HCT116 (cell line): ENCODE data around the gene KLK5. TPM values are rescaled to one million over a fixed set of nuclear protein-coding genes. Genes with fewer than 3 reads are reported as not detected.

ENCODE experiments used
- ATAC-seq: fragments of 200-7000 bp; cut with Tn5 transposase; 2 replicates; pipeline ENCODE4 v1.9.1; 2020; ENCODE audit warnings: mild to moderate bottlenecking, moderate library complexity
- BruUV-seq: library from RNA; stranded (reverse); fragments of 400-500 nt; replicated peaks from 2 replicates; lab custom pipeline; 2021; lab: Mats Ljungman, UMichigan
- CTCF ChIA-PET: fragments of 300-600 bp; sonication (Branson Sonifier 250); formaldehyde crosslinking; loops from one replicate; lab custom pipeline; 2021; ENCODE audit warnings: antibody characterized with exemption; lab: Charles Lee
- POLR2A ChIA-PET: fragments of 300-600, 350-600 bp; sonication (Branson Sonifier 250); formaldehyde crosslinking; loops from one replicate; lab custom pipeline; 2021; ENCODE audit warnings: antibody characterized with exemption; lab: Charles Lee
- RAD21 ChIA-PET, 2 experiments: fragments of 300-600 bp; sonication (Branson Sonifier 250); formaldehyde crosslinking; loops; one replicate each; lab custom pipeline; 2023; ENCODE audit warnings: low total read pairs in 2 of 2; ENCODE audit not compliant: uncharacterized antibody in 2 of 2, unreplicated experiment in 2 of 2, low non-redundant PET in 1 of 2; lab: Charles Lee
- DNase-seq: peaks from one replicate; pipeline ENCODE4 v3.0.0-alpha.2; 2010; ENCODE audit warnings: low read depth, low spot score
- H2AFZ ChIP-seq: fragments of 200-600 bp; shearing (Covaris generic), sonication (generic); 2 replicates; pipeline ENCODE4 v1.6.1; 2017; ENCODE audit warnings: low read depth, mixed run types, mixed read lengths, antibody characterized with exemption, low read length; ENCODE audit not compliant: poor library complexity, severe bottlenecking
- H3K27ac ChIP-seq: 2 replicates; pipeline ENCODE4 v1.5.1; 2012; ENCODE audit warnings: low read depth, low read length
- H3K27me3 ChIP-seq: fragments of 200-600 bp; sonication (generic); 2 replicates; pipeline ENCODE4 v1.6.1; 2016; ENCODE audit warnings: mixed run types, low read length, mixed read lengths; ENCODE audit not compliant: insufficient read depth
- H3K36me3 ChIP-seq, 2 experiments: fragments of 200-500 bp in 1 of 2; fragments of 200-600 bp in 1 of 2; sonication (Bioruptor generic) in 1 of 2; sonication (generic) in 1 of 2; 2 replicates each; pipeline versions ENCODE4 v1.5.1 to v1.6.1; 2014 to 2016; ENCODE audit warnings: low read length in 2 of 2, inconsistent platforms in 1 of 2, mixed read lengths in 1 of 2, mixed run types in 1 of 2; ENCODE audit not compliant: insufficient read depth in 2 of 2, control insufficient read depth in 1 of 2
- H3K4me1 ChIP-seq, 2 experiments: fragments of 200-600 bp in 1 of 2; sonication (generic) in 1 of 2; 2 replicates each; pipeline versions ENCODE4 v1.5.1 to v1.6.1; 2012 to 2017; ENCODE audit warnings: low read length in 2 of 2, inconsistent platforms in 1 of 2, mild to moderate bottlenecking in 1 of 2, mixed read lengths in 1 of 2, mixed run types in 1 of 2, moderate library complexity in 1 of 2; ENCODE audit not compliant: insufficient read depth in 2 of 2, control insufficient read depth in 1 of 2
- H3K4me2 ChIP-seq: fragments of 200-600 bp; sonication (generic); 2 replicates; pipeline ENCODE4 v1.6.1; 2017; ENCODE audit warnings: mixed run types, low read length, mixed read lengths
- H3K4me3 ChIP-seq, 2 experiments: fragments of 200-600 bp in 1 of 2; sonication (generic) in 1 of 2; replicated peaks in 1 of 2; 2 replicates each; pipeline ENCODE4 v1.5.1; 2011 to 2016; ENCODE audit warnings: low read length in 2 of 2, control low read depth in 1 of 2, low read depth in 1 of 2, mild to moderate bottlenecking in 1 of 2, mixed read lengths in 1 of 2, mixed run types in 1 of 2
- H3K79me2 ChIP-seq: fragments of 200-600 bp; sonication (generic); 2 replicates; pipeline ENCODE4 v1.6.1; 2017; ENCODE audit warnings: mild to moderate bottlenecking, mixed run types, low read length, moderate library complexity, mixed read lengths; ENCODE audit not compliant: insufficient read depth
- H3K9ac ChIP-seq: fragments of 200-600 bp; sonication (generic); 2 replicates; pipeline ENCODE4 v1.6.1; 2016; ENCODE audit warnings: low read length, mixed read lengths
- H3K9me2 ChIP-seq: fragments of 200-600 bp; sonication (generic), shearing (Covaris generic); 2 replicates; pipeline ENCODE4 v1.6.1; 2017; ENCODE audit warnings: mixed run types, mild to moderate bottlenecking, moderate library complexity; ENCODE audit not compliant: insufficient read depth
- H3K9me3 ChIP-seq, 2 experiments: fragments of 200-500 bp in 1 of 2; fragments of 200-600 bp in 1 of 2; sonication (Bioruptor generic) in 1 of 2; sonication (generic) in 1 of 2; 2 replicates each; pipeline ENCODE4 v1.6.1; 2014 to 2017; ENCODE audit warnings: low read length in 2 of 2, mixed read lengths in 2 of 2, inconsistent platforms in 1 of 2, low read depth in 1 of 2, mild to moderate bottlenecking in 1 of 2, mixed run types in 1 of 2, moderate library complexity in 1 of 2; ENCODE audit not compliant: control insufficient read depth in 1 of 2, insufficient read depth in 1 of 2
- H4K20me1 ChIP-seq: fragments of 200-600 bp; sonication (generic), shearing (Covaris generic); 2 replicates; pipeline ENCODE4 v1.6.1; 2017; ENCODE audit warnings: mixed run types, mild to moderate bottlenecking, moderate library complexity; ENCODE audit not compliant: insufficient read depth
- ELF1 ChIP-seq: IDR thresholded peaks from 2 replicates; pipeline ENCODE4 v1.6.1; 2012; ENCODE audit warnings: low read depth, borderline replicate concordance
- EZH2 ChIP-seq: fragments of 200-600 bp; sonication (generic); IDR thresholded peaks from 2 replicates; pipeline ENCODE4 v1.6.1; 2017; ENCODE audit warnings: antibody characterized with exemption, mixed run types
- EZH2phosphoT487 ChIP-seq: fragments of 200-600 bp; IDR thresholded peaks from 2 replicates; pipeline ENCODE4 v1.6.1; 2018; ENCODE audit warnings: antibody characterized with exemption, borderline replicate concordance
- FOSL1 ChIP-seq: IDR thresholded peaks from 2 replicates; pipeline ENCODE4 v1.6.1; 2012; ENCODE audit warnings: low read depth
- JUND ChIP-seq: IDR thresholded peaks from 2 replicates; pipeline ENCODE4 v1.6.1; 2012
- RAD21 ChIP-seq: IDR thresholded peaks from 2 replicates; pipeline ENCODE4 v1.6.1; 2012; ENCODE audit warnings: low read depth, mild to moderate bottlenecking
- SP1 ChIP-seq: IDR thresholded peaks from 2 replicates; pipeline ENCODE4 v1.6.1; 2012; ENCODE audit warnings: low read depth
- intact Hi-C: fragments of 100-400 bp; cut with micrococcal nuclease; formaldehyde crosslinking; loops from 2 replicates; pipeline ENCODE4 v1.10.0; 2022
- total RNA-seq: library from RNA; stranded (reverse); gene quantifications from one replicate; pipeline ENCODE4 v1.2.1, GENCODE V29; 2021; ENCODE audit not compliant: unreplicated experiment
- TF ChIP-seq, protein P1 (sequence below): IDR thresholded peaks from 2 replicates; pipeline ENCODE4 v1.6.1; 2012
- TF ChIP-seq, protein P2 (sequence below), 3 experiments: fragments of 200-600 bp in 1 of 3; sonication (generic) in 1 of 3; IDR thresholded peaks in 2 of 3; conservative IDR thresholded peaks in 1 of 3; 2 replicates each; pipeline ENCODE4 v1.5.1; 2012 to 2017; ENCODE audit warnings: low read depth in 2 of 3, low read length in 2 of 3, antibody characterized with exemption in 1 of 3, borderline replicate concordance in 1 of 3, control low read depth in 1 of 3, mild to moderate bottlenecking in 1 of 3, mixed read lengths in 1 of 3, mixed run types in 1 of 3, moderate library complexity in 1 of 3; ENCODE audit not compliant: insufficient read depth in 1 of 3
- TF ChIP-seq, protein P3 (sequence below): IDR thresholded peaks from 2 replicates; pipeline ENCODE4 v1.6.1; 2012

KLK5 gene
- total RNA-seq, 1 experiment from 2014 or later: 1.2 TPM

DNA sequence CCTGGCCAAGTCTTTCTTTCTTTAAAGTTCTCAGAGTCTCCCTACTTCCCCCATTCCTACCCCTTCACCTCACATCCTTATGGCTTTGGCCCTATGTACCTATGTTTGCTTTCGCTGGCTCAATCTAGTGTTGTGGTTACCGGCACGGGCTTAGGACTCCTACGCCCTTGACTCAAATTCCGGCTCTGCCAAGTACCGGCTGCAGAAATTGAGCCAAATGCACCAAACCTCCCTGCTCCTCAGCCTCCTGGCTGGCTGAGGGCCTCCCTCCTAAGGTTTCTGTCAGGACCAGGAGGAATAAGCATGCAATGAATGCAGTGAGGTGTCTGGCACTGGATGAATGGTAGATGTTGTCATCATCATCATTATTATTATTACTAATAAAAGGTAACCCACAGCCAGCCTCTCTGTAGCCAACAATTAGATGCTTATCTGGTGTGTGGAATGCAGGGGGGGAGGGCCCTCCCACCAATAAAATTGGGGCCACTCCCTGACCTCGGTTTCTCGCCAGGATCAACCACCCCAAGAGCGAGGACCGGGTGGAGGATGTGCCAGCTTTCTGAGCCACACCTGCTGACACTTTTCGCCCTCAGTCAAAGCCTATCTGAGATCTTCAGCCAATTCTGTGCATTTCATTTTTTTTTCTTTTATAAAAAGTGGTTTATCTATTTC is 20.7 kb downstream of the KLK5 start (continued):
- TF ChIP-seq EZH2phosphoT487 (no peak), JUND (peak; percentile 77), SP1 (peak; percentile 83)
- TF ChIP-seq, protein P1, sequence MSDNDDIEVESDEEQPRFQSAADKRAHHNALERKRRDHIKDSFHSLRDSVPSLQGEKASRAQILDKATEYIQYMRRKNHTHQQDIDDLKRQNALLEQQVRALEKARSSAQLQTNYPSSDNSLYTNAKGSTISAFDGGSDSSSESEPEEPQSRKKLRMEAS: peak; percentile 58; the same call in 1 of the 2 replicates

DNA sequence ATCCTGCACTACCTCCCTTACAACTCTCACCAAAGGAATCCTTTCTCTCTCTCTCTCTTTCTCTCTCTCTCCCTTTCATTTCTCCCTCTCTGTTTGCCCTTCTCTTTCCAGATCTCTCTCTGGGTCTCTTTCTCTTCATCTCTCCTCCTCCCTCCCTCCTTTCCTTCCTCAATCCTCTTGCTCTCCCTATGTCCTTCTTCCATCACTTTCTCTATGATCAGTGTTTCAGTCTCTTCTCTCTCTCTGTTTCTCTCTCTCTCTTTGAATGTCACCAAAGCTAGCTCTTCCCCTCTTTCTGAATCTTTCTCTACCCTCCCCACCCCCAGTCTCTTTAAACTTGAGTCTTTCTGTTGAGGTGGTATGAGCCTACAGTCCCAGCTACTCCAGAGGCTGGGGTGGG is 21.8 kb downstream of the KLK5 start:
- peak overlapping the region; percentile 24 for H2AFZ ChIP-seq
- no peaks in the 10 kb centered on the region for H3K27me3 ChIP-seq
- intact Hi-C loops: loop anchor here (2.0 kb wide), 1 partner anchor 166 kb away; no protein-coding TSS in a partner anchor
- H3K4me2 ChIP-seq: peak overlapping the region; percentile 82
- RAD21 ChIA-PET: interaction anchor here (1.0 to 2.8 kb wide), 4 partner anchors 38 to 86 kb away, joined by 3 to 8 read pairs (median 4); partner anchors contain the start of gene KLK6 (in 2 of the 2)
- no peak for ATAC-seq
- H3K4me1 ChIP-seq: peaks cover 47 to 54% of the 10 kb centered on the region in 2 experiments
- no peaks in the 10 kb centered on the region for H3K79me2 ChIP-seq
- peak overlapping the region; percentile 78 for H3K27ac ChIP-seq
- no peaks in the 10 kb centered on the region for H4K20me1 ChIP-seq
- CTCF ChIA-PET: interaction anchor here (1.3 to 10.4 kb wide), 4 partner anchors 9 to 166 kb away, joined by 5 to 62 read pairs (median 8); no protein-coding TSS in a partner anchor
- TF ChIP-seq, protein P2, sequence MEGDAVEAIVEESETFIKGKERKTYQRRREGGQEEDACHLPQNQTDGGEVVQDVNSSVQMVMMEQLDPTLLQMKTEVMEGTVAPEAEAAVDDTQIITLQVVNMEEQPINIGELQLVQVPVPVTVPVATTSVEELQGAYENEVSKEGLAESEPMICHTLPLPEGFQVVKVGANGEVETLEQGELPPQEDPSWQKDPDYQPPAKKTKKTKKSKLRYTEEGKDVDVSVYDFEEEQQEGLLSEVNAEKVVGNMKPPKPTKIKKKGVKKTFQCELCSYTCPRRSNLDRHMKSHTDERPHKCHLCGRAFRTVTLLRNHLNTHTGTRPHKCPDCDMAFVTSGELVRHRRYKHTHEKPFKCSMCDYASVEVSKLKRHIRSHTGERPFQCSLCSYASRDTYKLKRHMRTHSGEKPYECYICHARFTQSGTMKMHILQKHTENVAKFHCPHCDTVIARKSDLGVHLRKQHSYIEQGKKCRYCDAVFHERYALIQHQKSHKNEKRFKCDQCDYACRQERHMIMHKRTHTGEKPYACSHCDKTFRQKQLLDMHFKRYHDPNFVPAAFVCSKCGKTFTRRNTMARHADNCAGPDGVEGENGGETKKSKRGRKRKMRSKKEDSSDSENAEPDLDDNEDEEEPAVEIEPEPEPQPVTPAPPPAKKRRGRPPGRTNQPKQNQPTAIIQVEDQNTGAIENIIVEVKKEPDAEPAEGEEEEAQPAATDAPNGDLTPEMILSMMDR (IDR thresholded peaks at IDR 0.05 in 2 of 3, conservative IDR thresholded peaks at IDR 0.05 in 1 of 3; ENCODE audit: borderline replicate concordance in 1 of 3, insufficient read depth in 1 of 3, low read depth in 2 of 3, low read length in 2 of 3): no peak
- TF ChIP-seq, protein P3, sequence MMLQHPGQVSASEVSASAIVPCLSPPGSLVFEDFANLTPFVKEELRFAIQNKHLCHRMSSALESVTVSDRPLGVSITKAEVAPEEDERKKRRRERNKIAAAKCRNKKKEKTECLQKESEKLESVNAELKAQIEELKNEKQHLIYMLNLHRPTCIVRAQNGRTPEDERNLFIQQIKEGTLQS: no peak
- no peak for TF ChIP-seq EZH2
- TF ChIP-seq, protein P1: no peak
- no peak for TF ChIP-seq FOSL1
- no peak for TF ChIP-seq RAD21
- no peak for TF ChIP-seq ELF1
- POLR2A ChIA-PET: interaction anchor here (0.6 to 1.0 kb wide), 3 partner anchors 10 to 208 kb away, joined by 3 read pairs; partner anchors contain the start of gene CLEC11A
- BruUV-seq: no TSS peak
- H3K9ac ChIP-seq: peak overlapping the region; percentile 34; the same call in 1 of the 2 replicates
- H3K4me3 ChIP-seq: no peak overlapping the region; a peak in 1 of 4 replicates
- no peak for DNase-seq
- H3K36me3 ChIP-seq: no peaks in the 10 kb centered on the region
- no peaks in the 10 kb centered on the region for H3K9me2 ChIP-seq
- H3K9me3 ChIP-seq: no peaks in the 10 kb centered on the region
